ENCODE results near the gene DNER.

GRCh38 chr2:229438430-229439159, 275.8 kb downstream of the DNER start:
- TF ChIP-seq HDGF (IDR thresholded peaks at IDR 0.05) (no peak), RAD21 (IDR thresholded peaks at IDR 0.05; ENCODE audit: insufficient read depth, low read depth, low read length) (no peak), ESRRA (IDR thresholded peaks at IDR 0.05; ENCODE audit: low read length) (no peak), ETV6 (conservative IDR thresholded peaks at IDR 0.05 in 1 of 2, IDR thresholded peaks at IDR 0.05 in 1 of 2; ENCODE audit: borderline replicate concordance in 1 of 2, low read depth in 1 of 2) (no peak)
